GM21528 (cell line): ENCODE measurements around the gene NETO1.

Source experiments
- ATAC-seq: cut with Tn5 transposase; IDR thresholded peaks from one replicate; pipeline ENCODE4 v1.9.1; 2021; ENCODE audit warnings: mild to moderate bottlenecking, moderate library complexity; ENCODE audit not compliant: unreplicated experiment, low FRiP score

NETO1 gene

GRCh38 chr18:72738136-72738535, 129.7 kb downstream of the NETO1 start:
- ATAC-seq = no peak

GRCh38 chr18:72727776-72728175, 140.0 kb downstream of the NETO1 start:
- ATAC-seq = no peak

GRCh38 chr18:72727038-72727655, 140.6 kb downstream of the NETO1 start:
- ATAC-seq = no peak

- no peak for ATAC-seq
Measured at GRCh38 chr18:72726201-72726600, 141.6 kb downstream of the NETO1 start.

GRCh38 chr18:72721330-72721729, 146.5 kb downstream of the NETO1 start:
- no peak for ATAC-seq

- ATAC-seq = no peak
Measured at GRCh38 chr18:72720116-72720515, 147.7 kb downstream of the NETO1 start.

- no peak for ATAC-seq
Measured at GRCh38 chr18:72704202-72704601, 163.6 kb downstream of the NETO1 start.

GRCh38 chr18:72700961-72701710, 166.7 kb downstream of the NETO1 start:
- ATAC-seq = no peak

GRCh38 chr18:72697706-72698105, 170.1 kb downstream of the NETO1 start:
- no peak for ATAC-seq

- ATAC-seq = no peak
Measured at GRCh38 chr18:72692595-72692994, 175.2 kb downstream of the NETO1 start.
